Lung (tissue), 12 donors: Measurements from ENCODE around the gene RPRD1B. TPM values are rescaled to one million over a fixed set of nuclear protein-coding genes. Genes with fewer than 3 reads are reported as not detected.

Experiments used
- ATAC-seq: fragments of 200-7000 bp; cut with Tn5 transposase; one replicate; pipeline ENCODE4 v1.9.1; 2020; ENCODE audit warnings: moderate number of reproducible peaks; ENCODE audit not compliant: insufficient read depth, low FRiP score
- DNase-seq, 3 donors: peaks; one replicate each; pipeline ENCODE4 v3.0.0-alpha.2; 2013 to 2017
- H3K27ac ChIP-seq, 2 donors: one replicate each; pipeline ENCODE4 v1.5.1; 2013; ENCODE audit warnings: mild to moderate bottlenecking in 2 of 2, moderate library complexity in 2 of 2, control low read depth in 1 of 2, inconsistent platforms in 1 of 2, low read depth in 1 of 2, low read length in 1 of 2
- H3K27me3 ChIP-seq, 3 donors: one replicate each; pipeline ENCODE4 v1.5.1; 2013; ENCODE audit warnings: low read length in 2 of 3; ENCODE audit not compliant: control insufficient read depth in 3 of 3, insufficient read depth in 3 of 3
- H3K36me3 ChIP-seq, 4 donors: one replicate each; pipeline ENCODE4 v1.5.1; 2013; ENCODE audit warnings: low read length in 4 of 4, mild to moderate bottlenecking in 1 of 4, moderate library complexity in 1 of 4; ENCODE audit not compliant: control insufficient read depth in 4 of 4, insufficient read depth in 4 of 4
- H3K4me1 ChIP-seq, 5 donors: one replicate each; pipeline ENCODE4 v1.5.1; 2013; ENCODE audit warnings: low read length in 5 of 5, mild to moderate bottlenecking in 2 of 5, moderate library complexity in 1 of 5; ENCODE audit not compliant: control insufficient read depth in 5 of 5, insufficient read depth in 5 of 5
- H3K4me3 ChIP-seq: one replicate; pipeline ENCODE4 v1.5.1; 2013; ENCODE audit warnings: mild to moderate bottlenecking, control low read depth, moderate library complexity
- H3K9ac ChIP-seq, 2 donors: one replicate each; pipeline ENCODE4 v1.5.1; 2013; ENCODE audit warnings: low read length in 2 of 2, control low read depth in 1 of 2; ENCODE audit not compliant: insufficient read depth in 1 of 2
- H3K9me3 ChIP-seq, 4 donors: one replicate each; pipeline ENCODE4 v1.5.1; 2013; ENCODE audit warnings: low read length in 3 of 4, mild to moderate bottlenecking in 1 of 4, moderate library complexity in 1 of 4; ENCODE audit not compliant: control insufficient read depth in 4 of 4, insufficient read depth in 3 of 4
- CTCF ChIP-seq: IDR thresholded peaks from 2 replicates; pipeline ENCODE4 v1.5.1; 2012; ENCODE audit warnings: mild to moderate bottlenecking; ENCODE audit errors: control extremely low read depth, extremely low read depth
- WGBS, 2 donors: extraction: QIAGEN DNeasy Blood & Tissue Kit; methylation state at CpG; one replicate each; pipeline ENCODE4 v1.1.7; 2013; 5-methylcytosine and 5-hydroxymethylcytosine counted together
- polyA plus RNA-seq, 2 donors: library from polyadenylated mRNA; stranded (reverse); fragments of 200-250 nt; gene quantifications; one replicate each; pipeline ENCODE4 v1.2.1, GENCODE V29; 2013
- total RNA-seq, 2 donors: library from RNA; depleted of rRNA in 1 of 2; stranded (reverse); fragments of >200 nt in 1 of 2; gene quantifications; one replicate each; pipeline ENCODE4 v1.2.1, GENCODE V29; 2014 to 2021
- donor health status: control.
- donor health status: control.
- donor health status: Bipolar disorder and iron deficiency.
- donor health status: healthy.
- donor health status: DM: yes; HTN: yes; CAD: no.

RPRD1B gene
- total and polyA plus RNA-seq, 4 donors: 6.8 to 58.6 (median 26.6) TPM

DNA sequence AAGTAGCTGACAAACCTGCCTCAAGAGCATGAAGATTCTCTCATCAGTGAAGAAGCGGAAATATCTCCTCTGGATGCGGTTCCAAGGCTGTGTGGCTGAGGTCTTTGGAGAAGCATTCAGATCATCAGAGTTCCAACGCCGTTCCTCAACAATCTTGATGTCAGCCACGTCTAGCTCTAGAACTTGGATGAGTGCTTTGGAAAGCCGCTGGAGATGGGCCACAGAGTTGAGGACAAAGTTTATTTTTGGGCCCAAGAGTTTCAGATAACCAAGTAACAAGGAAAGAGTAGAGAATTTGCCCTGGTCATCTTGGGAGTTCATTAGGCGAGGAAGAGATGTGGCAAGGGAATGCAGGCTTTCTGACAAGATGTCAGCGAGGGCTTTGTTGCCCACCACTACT, 21.2 kb upstream of the RPRD1B start:
- H3K4me1 ChIP-seq: no peaks in the 10 kb centered on the region
- H3K27me3 ChIP-seq: no peaks in the 10 kb centered on the region
- no peak overlapping the region for H3K9ac ChIP-seq
- ATAC-seq (no peak), DNase-seq (no peak)
- no peak overlapping the region for H3K27ac ChIP-seq
- H3K4me3 ChIP-seq: no peak overlapping the region
- peaks cover 27 to 41% (median 32%) of the 10 kb centered on the region in 4 donors for H3K36me3 ChIP-seq
- TF ChIP-seq CTCF: no peak
- WGBS, 2 donors: 96 to 97% methylated on average over 8 of the region's 8 CpGs
- H3K9me3 ChIP-seq: peaks cover 0 to under 1% (median 0%) of the 10 kb centered on the region in 4 donors

DNA sequence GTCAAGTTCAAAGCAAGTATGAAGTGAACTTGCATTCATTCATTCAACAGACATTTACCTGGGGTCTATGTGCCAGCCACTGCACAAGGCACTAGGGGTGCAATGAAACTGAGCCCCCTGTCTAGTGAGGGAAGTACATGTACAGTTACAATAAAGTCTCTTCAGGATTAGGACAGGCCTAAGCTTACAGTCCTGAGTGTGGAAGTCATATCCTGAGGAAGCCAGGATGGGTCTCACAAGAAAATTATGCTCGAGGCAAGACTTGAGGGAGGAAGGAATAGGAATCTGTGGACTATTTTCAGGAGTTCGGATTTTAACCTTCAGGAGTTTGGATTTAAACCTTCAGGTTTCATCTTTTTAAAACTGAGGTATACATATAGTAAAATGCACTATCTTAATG, 19.7 kb upstream of the RPRD1B start:
- H3K27me3 ChIP-seq: no peaks in the 10 kb centered on the region
- peaks cover 0 to 11% (median 4%) of the 10 kb centered on the region in 4 donors for H3K9me3 ChIP-seq
- no peak overlapping the region for H3K9ac ChIP-seq
- no peak for TF ChIP-seq CTCF
- ATAC-seq: no peak
- WGBS, 2 donors: 76 to 80% methylated on average over 2 of the region's 2 CpGs
- DNase-seq: no peak
- H3K4me1 ChIP-seq: no peaks in the 10 kb centered on the region
- no peak overlapping the region for H3K4me3 ChIP-seq
- H3K27ac ChIP-seq: no peak overlapping the region
- H3K36me3 ChIP-seq: peaks cover 30 to 53% (median 42%) of the 10 kb centered on the region in 4 donors

- ATAC-seq: no peak
- Histone ChIP-seq H3K9me3 (peaks cover 0 to 14% (median 4%) of the 10 kb centered on the region in 4 donors), H3K36me3 (peaks cover 13 to 36% (median 23%) of the 10 kb centered on the region in 4 donors), H3K27me3 (no peaks in the 10 kb centered on the region), H3K27ac (no peak overlapping the region), H3K9ac (no peak overlapping the region), H3K4me3 (no peak overlapping the region), H3K4me1 (peaks cover 0 to 8% (median 3%) of the 10 kb centered on the region in 5 donors)
- WGBS, 2 donors: 97 to 98% methylated on average over 1 of the region's 1 CpG
- DNase-seq: no peak
- TF ChIP-seq CTCF: no peak
These were observed 15.6 kb upstream of the RPRD1B start for GRCh38 chr20:38017959-38018358.

DNA sequence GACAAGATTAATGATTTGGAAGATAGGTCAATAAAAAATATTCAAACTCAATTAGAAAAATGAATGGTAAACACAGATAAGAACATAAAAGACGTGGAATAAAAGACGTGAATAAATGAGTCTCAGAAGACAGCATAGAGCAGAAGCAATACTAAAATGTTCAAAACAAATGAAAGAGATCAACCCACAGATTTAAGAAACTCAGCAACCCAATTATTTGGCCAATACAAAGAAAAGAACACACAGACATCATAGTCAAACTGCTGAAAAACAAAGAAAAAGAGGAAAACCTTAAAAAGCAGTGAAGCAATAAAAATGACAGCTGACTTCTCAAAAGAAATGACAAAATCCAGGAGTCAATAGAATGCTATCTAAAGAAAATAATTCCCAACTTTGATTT, 15.2 kb upstream of the RPRD1B start:
- H3K27me3 ChIP-seq: no peaks in the 10 kb centered on the region
- DNase-seq (no peak), ATAC-seq (no peak)
- H3K4me3 ChIP-seq: no peak overlapping the region
- H3K9me3 ChIP-seq: peaks cover 0 to 14% (median 4%) of the 10 kb centered on the region in 4 donors
- 94 to 98% methylated on average over 2 of the region's 2 CpGs for WGBS, 2 donors
- no peak for TF ChIP-seq CTCF
- H3K9ac ChIP-seq: no peak overlapping the region
- H3K36me3 ChIP-seq: peaks cover 10 to 36% (median 20%) of the 10 kb centered on the region in 4 donors
- peaks cover 0 to 12% (median 5%) of the 10 kb centered on the region in 5 donors for H3K4me1 ChIP-seq
- no peak overlapping the region for H3K27ac ChIP-seq
